D341Med (cell line): ENCODE data around the gene RCAN2.

ENCODE experiments used
- DNase-seq: peaks from one replicate; pipeline ENCODE4 v3.0.0; 2012; ENCODE audit warnings: low spot score

Gene RCAN2

GRCh38 chr6:46491628-46492547 is 639 bp upstream of the RCAN2 start:
- DNase-seq: peak; percentile 82

- peak; percentile 35 for DNase-seq
Observed at GRCh38 chr6:46490425-46491200, 636 bp downstream of the RCAN2 start.

GRCh38 chr6:46486181-46486580 is 5.1 kb downstream of the RCAN2 start:
- DNase-seq: no peak

GRCh38 chr6:46484081-46484820 is 7.0 kb downstream of the RCAN2 start:
- no peak for DNase-seq

- DNase-seq: no peak
Observed at GRCh38 chr6:46476301-46476700, 14.9 kb downstream of the RCAN2 start.

- no peak for DNase-seq
Observed at GRCh38 chr6:46473881-46474280, 17.4 kb downstream of the RCAN2 start.

- no peak for DNase-seq
Observed at GRCh38 chr6:46472243-46472642, 19.0 kb downstream of the RCAN2 start.

GRCh38 chr6:46469021-46469420 is 22.2 kb downstream of the RCAN2 start:
- no peak for DNase-seq

GRCh38 chr6:46468403-46469010 is 22.7 kb downstream of the RCAN2 start:
- DNase-seq: no peak

GRCh38 chr6:46466570-46466969 is 24.7 kb downstream of the RCAN2 start:
- DNase-seq: no peak

DNA sequence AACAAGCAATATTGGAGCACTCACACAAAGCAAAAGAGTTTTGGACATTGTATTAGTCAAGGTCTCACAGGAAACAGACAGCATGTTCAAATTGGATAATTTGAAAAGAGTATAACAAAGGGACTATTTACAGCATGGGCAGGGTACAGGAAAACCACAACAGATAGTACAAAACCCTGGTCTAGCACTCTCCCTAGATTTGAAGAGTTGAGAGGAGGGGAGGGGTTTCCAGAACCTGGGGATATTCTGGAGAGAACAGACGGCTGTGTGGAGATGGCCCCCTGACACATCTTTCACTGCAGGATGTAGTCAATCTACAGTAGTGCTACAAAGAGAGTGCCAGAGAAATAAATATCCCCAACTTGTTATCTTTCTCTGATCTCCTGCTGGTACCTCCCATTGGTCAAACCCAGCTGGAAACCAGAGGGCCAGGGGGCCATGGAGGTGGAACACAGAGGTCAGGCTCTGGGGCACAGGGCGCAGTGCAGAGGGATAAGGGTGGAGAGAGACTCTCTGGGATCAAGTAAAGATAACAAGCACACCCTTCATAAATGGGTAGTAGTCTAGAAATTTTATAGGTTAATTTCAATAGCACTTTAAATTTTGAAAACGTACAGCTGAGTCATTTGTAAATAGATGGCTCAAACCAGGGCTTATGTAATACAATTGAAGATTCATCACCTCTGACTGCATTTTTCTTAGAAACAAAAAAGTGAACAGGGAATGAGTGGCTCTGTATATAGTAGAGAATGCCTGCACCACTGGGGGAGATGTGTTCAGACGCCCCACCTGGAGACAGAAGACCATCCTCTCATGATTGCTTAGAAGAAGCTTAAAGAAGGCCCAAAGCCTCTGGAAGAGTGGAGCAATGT is 25.7 kb downstream of the RCAN2 start:
- DNase-seq: no peak

GRCh38 chr6:46456297-46456696 is 35.0 kb downstream of the RCAN2 start:
- no peak for DNase-seq

DNA sequence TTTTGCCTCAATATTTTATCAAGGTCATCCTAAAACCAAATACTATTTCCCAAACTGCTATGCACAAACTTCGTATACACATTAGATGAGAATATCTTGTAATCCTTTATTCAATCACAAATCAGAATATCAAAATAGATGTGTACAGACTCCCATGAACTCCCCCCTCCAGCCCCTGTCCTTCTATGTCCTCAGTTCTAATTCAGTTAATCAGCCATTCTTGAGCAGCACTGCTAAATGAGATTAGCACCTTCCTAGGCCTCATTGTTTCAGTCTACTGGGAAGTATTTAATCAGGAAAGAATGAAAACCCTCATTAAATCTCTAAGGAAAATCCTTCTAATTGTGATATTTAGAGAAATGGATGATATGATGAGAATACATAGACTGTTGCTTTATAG is 36.6 kb downstream of the RCAN2 start:
- DNase-seq: no peak

DNA sequence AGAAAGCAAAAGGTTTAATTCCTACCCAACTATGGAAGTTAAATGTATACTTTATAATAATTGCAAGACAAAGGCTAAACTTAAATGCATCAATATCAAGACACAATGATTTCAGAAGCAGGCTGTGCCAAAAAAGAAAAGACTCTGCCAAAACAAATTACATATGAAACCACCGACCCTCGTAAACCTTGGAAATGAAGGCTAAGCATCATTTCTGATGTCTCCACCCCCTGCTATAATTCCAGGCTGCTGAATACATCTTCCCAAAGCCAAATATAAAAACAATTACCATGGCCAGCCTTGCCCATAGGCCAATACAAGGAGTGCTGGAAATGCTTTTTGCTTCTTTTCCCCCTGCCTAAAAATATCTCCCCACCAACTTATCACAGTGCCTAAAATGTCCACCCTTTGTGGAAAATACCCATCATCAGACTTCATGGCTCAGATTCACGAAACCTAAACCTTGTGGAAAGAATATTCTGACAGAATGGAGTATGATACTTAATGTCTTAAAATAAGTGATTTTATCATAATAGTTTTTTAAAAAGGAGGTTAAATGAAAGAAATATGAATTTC is 37.4 kb downstream of the RCAN2 start:
- DNase-seq: no peak

GRCh38 chr6:46453216-46453615 is 38.0 kb downstream of the RCAN2 start:
- no peak for DNase-seq

- no peak for DNase-seq
Observed at GRCh38 chr6:46452312-46452917, 38.8 kb downstream of the RCAN2 start.

DNA sequence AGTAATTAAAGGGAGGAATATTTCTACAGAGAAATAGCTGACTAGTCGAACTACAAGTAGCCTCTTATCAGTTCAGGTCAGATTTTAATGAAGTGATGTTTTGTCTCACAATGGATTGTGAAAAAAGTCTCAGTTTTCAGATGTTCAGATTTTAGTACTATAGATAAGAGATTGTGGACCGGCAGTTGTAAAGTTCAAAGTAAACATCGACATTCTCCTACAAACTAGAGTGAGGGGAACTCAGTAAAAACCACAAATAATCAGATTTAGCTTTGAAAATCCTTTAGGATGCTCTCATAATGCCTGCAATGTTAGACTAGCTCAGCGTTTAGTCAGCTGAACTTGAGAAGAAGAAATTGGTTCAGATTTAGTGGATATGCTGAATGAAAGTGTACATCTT is 39.9 kb downstream of the RCAN2 start:
- DNase-seq: no peak

- DNase-seq: no peak
Observed at GRCh38 chr6:46444772-46445454, 46.3 kb downstream of the RCAN2 start.

DNA sequence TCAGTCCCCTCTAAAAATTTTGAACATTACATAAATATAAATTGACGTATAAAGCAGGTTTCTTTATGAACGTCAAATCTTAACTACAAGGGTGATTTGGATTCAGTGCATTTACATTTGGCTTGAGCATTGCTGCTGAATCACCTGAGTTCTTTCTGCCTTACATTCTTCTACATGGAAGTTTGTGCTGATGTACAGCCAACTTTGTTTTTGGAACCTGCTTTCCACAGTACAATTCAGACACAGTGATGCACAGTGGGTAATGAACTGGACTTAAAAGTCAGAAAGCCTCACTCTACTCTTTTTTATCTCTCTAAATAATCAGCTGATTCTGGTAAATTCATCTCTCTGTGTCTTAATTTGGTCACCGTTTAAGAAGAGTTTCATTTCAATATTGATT is 47.6 kb downstream of the RCAN2 start:
- DNase-seq: no peak

- no peak for DNase-seq
Observed at GRCh38 chr6:46440641-46441040, 50.6 kb downstream of the RCAN2 start.
